ENCODE results near the gene MVB12B. TPM values are rescaled to one million over a fixed set of nuclear protein-coding genes. Genes with fewer than 3 reads are reported as not detected.
"Not testable (repeated sequence)": the region's sequence is repeated elsewhere in the genome, so short reads cannot be mapped to it uniquely, and the experiment has no call there.

The MVB12B gene
- polyA plus RNA-seq, 4 donors: 16.3 to 20.3 (median 18.0) TPM

DNA sequence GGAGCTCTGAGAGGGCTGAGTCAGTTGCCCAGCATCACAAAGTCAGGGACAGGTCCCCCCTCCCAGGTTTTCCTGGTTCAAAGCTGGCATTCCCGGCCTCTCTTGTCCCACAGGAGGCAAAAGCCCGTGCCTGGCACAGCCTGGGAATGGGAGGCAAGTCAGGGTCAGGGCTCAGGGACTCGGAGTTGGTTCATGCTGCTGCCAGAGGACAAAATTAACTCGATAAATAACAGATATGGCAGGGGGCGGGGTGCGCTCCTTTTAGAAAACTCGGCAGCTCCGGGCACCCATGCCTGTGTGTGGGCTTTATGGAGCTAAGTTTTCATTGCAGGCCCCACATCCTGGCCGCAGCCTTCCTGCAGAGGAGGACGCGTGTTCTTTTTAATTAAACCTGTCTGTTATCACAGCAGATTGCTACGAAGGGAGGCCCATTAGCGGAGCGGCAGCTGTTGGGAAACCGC is 224.3 kb downstream of the MVB12B start:
- no peak for DNase-seq (ENCODE audit: low read depth in 4 of 4, low spot score in 3 of 4)

GRCh38 chr9:126551812-126552211 is 225.2 kb downstream of the MVB12B start:
- no peak for DNase-seq (ENCODE audit: low read depth in 4 of 4, low spot score in 3 of 4)

DNA sequence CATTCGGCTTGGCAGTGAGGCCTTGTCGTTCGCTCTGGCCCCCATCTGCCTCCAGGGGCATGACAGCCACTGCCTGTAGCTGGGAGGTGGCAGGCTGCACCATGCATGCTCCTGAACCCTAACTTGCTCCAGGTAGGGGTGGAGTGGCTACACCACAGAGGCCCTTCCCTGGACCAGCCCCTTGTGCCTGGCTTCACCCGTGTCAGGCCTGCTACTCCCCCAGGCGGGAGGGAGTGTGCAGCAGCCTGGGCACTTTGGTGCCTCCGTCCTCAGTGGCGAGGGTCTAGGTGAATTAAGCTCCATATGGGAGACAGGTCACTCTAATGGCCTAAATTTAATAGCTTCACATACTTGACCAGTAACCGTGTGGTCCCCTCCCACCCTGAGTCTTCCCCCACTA is 227.7 kb downstream of the MVB12B start:
- DNase-seq (ENCODE audit: low read depth in 4 of 4, low spot score in 3 of 4): no peak

- not testable (repeated sequence) for DNase-seq (ENCODE audit: low read depth in 4 of 4, low spot score in 3 of 4)
These were observed 228.8 kb downstream of the MVB12B start for GRCh38 chr9:126555421-126555820.
